Activated CD8-positive, alpha-beta memory T cell treated with anti-CD3 and anti-CD28 coated beads for 4 hours (primary cell): ENCODE data around the gene ZGPAT.
A peak's percentile ranks its signal among the peaks of the same experiment; 100 is the strongest.
"Not testable (repeated sequence)": the region's sequence is repeated elsewhere in the genome, so short reads cannot be mapped to it uniquely, and the experiment has no call there.

Source experiments
- DNase-seq, 2 donors: peaks; one replicate each; pipeline ENCODE4 v3.0.0-alpha.2; 2020; ENCODE audit warnings: low read depth in 2 of 2

ZGPAT gene

GRCh38 chr20:63707558-63708300 is at the start of gene ZGPAT, which contains the start of gene ARFRP1:
Gene ZGPAT (plus strand): TSS chr20:63708039. CDS start chr20:63708581, 542 bp downstream.
Gene ARFRP1 (minus strand): TSS chr20:63707976. CDS start chr20:63707091, 885 bp downstream.
- DNase-seq: peak; percentile 73 to 75

DNA sequence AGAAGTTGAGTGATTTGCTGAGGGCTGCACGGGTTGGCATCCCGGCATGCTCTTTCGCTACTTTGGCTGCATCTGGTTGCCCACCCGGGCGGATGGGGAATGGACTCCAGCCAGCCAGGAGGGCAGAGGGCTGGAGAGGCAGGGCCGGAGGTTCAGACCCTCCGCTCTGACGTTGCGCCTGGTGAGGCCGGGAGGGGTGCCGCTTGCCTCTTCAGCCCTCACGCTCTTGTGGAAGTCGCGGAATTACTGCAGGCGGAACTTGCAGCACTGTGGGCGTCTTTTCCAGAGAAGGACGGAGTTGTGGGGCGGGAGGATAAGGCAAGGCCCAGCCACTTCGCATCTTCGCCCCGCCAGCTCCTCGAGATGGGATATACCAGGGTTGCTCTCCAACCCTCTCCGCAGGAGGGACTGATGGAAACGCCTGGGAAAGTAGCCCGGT is 49.1 kb upstream of the ZGPAT start:
- no peak for DNase-seq

DNA sequence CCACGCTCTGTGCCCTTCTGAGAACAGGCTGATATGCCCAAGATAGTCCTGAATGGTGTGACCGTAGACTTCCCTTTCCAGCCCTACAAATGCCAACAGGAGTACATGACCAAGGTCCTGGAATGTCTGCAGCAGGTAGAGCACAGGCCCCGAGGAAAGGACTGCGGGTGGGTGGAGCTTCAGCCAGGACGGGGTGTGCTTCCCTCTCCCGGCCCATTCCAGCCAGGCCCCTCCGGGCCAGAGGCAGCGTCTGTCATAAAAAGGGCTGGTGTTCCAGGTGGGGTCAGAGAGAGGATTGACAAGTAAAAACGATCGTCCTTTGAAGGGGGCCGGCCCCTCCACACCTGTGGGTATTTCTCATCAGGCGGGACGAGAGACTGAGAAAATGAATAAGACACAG is 48.5 kb upstream of the ZGPAT start:
- DNase-seq: no peak

- not testable (repeated sequence) for DNase-seq
These were observed 47.7 kb upstream of the ZGPAT start for GRCh38 chr20:63660174-63660573.

- no peak for DNase-seq
These were observed 47.2 kb upstream of the ZGPAT start for GRCh38 chr20:63660622-63661021.

DNA sequence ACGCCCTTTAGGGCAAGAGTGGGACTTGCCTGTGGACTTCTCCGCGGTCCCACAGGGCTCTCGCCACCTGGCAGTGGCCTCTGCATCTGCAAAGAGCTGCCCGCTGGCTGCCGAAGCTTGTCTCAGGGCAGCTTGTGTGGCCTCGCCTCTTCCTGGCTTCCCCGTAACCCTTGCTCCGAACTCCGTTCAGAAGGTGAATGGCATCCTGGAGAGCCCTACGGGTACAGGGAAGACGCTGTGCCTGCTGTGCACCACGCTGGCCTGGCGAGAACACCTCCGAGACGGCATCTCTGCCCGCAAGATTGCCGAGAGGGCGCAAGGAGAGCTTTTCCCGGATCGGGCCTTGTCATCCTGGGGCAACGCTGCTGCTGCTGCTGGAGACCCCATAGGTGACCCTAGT is 46.7 kb upstream of the ZGPAT start:
- no peak for DNase-seq

- DNase-seq: no peak
These were observed 45.7 kb upstream of the ZGPAT start for GRCh38 chr20:63661959-63662812.

GRCh38 chr20:63662813-63663189 is 45.0 kb upstream of the ZGPAT start:
- no peak for DNase-seq

GRCh38 chr20:63663332-63664066 is 44.3 kb upstream of the ZGPAT start:
- no peak for DNase-seq

GRCh38 chr20:63664143-63664851 is 43.5 kb upstream of the ZGPAT start:
- no peak for DNase-seq

GRCh38 chr20:63664861-63665594 is 42.8 kb upstream of the ZGPAT start:
- DNase-seq: no peak

DNA sequence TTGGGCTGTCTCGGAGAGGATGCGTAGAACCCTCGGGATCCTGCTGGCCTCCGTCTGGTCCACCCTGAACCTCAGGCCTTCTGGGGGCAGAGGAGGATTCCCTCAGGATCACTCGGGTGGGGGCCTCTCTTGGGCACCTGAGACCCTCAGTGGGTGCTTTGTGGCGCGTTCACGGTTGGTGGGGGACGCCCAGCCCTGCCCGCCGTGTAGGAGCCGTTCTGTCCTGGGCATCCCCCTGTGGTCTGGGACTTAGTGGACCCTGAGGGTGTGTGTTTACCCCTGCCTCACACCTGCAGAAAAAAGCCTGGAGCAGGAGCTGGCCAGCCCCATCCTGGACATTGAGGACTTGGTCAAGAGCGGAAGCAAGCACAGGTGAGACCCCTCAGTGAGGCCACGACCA is 42.1 kb upstream of the ZGPAT start:
- DNase-seq: no peak

- no peak for DNase-seq
These were observed 40.0 kb upstream of the ZGPAT start for GRCh38 chr20:63667858-63668257.

DNA sequence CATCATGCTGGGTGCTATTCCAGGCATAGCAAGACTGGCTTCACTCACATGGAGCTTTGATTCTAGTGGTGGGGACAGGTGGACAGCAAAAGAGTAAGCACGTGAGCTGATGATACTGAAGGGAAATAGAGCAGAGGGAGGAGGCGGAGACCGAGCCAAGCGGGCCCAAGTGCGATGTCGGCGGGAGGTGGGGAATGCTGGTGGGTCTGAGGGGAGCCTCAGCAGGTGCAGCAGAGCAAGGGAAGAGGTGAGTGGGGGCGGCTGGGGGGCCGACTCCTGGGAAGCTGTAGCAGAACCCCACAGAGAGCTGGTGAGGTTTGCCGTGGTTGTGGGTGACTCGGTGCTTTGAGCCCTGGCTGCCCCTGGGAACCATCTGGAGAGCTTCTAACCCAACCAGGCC is 39.5 kb upstream of the ZGPAT start:
- DNase-seq: no peak

DNA sequence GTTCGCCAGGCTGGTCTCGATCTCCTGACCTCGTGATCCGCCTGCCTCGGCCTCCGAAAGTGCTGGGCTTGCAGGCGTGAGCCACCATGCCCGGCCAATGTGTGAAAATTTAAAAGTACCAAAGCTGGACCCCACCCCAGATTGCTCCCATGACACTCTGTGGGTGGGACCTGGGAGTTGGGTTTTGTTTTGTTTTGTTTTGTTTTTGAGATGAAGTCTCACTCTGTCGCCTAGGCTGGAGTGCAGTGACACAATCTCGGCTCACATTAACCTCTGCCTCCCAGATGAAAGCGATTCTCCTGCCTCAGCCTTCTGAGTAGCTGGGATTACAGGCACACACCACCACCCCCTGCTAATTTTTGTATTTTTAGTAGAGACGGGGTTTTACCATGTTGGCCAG is 36.1 kb upstream of the ZGPAT start:
- not testable (repeated sequence) for DNase-seq

DNA sequence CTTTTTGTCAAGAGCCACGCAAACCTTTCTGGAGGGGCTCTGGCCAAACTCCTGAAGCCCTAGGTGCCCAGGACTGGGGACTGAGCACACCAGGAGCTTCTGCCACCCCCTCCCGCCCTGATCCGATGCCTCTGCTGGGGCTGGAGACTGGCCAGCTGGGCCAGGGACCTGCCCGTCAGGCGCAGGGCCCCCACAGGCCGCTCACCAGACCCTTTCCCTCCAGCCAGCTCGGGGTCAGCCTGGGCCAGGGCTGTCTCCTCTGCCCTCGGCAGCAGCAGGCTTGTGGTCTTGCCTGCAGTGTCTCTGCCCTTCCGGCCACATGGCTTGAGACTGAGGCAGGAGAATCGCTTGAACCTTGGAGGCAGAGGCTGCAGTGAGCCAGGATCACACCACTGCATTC is 35.2 kb upstream of the ZGPAT start:
- no peak for DNase-seq

DNA sequence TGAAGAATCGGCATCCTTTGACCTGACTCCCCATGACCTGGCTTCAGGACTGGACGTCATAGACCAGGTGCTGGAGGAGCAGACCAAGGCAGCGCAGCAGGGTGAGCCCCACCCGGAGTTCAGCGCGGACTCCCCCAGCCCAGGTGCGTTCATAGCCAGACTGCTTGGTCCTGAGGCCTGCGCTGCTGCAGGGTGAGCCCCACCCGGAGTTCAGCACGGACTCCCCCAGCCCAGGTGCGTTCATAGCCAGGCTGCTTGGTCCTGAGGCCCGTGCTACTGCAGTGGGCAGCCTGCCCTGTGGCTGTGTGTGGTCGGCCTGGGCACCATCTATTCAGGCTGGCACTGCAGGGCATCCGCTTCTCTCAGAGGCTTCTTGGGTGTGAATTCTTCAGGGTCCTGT is 33.9 kb upstream of the ZGPAT start:
- DNase-seq: no peak

DNA sequence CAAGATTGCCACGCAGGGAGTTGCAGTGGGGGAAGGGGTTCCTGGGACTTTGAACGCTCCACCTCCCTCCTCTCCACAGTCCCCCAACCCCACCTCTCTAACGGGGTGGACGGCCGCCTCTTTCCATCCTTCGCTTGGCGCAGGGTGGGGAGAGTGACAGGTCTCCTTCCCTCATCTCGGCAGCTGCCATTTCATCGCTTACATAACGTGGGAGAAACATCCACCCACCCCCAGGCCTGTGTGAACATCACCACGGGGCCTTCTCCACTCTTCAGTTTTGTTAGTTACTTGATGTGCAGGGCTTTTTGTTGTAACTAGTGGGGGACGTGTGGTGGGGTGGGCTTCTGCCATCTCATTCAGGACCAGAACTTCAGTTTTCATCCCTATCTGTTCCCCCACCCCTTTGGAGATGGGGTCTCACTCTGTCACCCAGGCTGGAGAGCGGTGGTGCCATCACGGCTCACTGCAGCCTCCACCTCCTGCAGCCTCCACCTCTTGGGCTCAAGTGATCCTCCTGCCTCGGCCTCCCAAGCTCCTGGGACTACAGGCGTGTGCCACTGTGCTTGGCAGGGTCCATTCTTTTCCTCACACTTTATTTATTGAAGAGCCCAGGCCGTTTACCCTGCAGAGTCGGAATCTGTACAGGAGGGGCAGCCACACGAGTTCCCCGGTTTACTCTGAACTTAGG is 32.0 kb upstream of the ZGPAT start:
- DNase-seq: no peak

- no peak for DNase-seq
These were observed 29.8 kb upstream of the ZGPAT start for GRCh38 chr20:63678071-63678470.
